GM12864 (cell line): Measurements from ENCODE around the gene RAB40B.

ENCODE experiments used
- DNase-seq: peaks from one replicate; pipeline ENCODE4 v3.0.0-alpha.2; 2011; ENCODE audit warnings: low read depth
- H3K4me3 ChIP-seq: 2 replicates; pipeline ENCODE4 v1.5.1; 2011; ENCODE audit warnings: mild to moderate bottlenecking, low read depth, low read length, control low read depth
- CTCF ChIP-seq: IDR thresholded peaks from 2 replicates; pipeline ENCODE4 v1.5.1; 2011; ENCODE audit warnings: low read depth, mild to moderate bottlenecking, moderate library complexity, low read length, control low read depth, inconsistent platforms; ENCODE audit errors: missing control alignments

RAB40B gene

GRCh38 chr17:82687871-82688270, 10.6 kb downstream of the RAB40B start:
- no peak overlapping the region for H3K4me3 ChIP-seq
- DNase-seq = no peak
- TF ChIP-seq CTCF = no peak

- no peak for TF ChIP-seq CTCF
- DNase-seq = no peak
- H3K4me3 ChIP-seq = no peak overlapping the region
Observed at GRCh38 chr17:82687375-82687861, 11.1 kb downstream of the RAB40B start.

- TF ChIP-seq CTCF = no peak
- DNase-seq = no peak
- H3K4me3 ChIP-seq = no peak overlapping the region
Observed at GRCh38 chr17:82686366-82687324, 11.9 kb downstream of the RAB40B start.

- no peak for TF ChIP-seq CTCF
- no peak overlapping the region for H3K4me3 ChIP-seq
- DNase-seq = no peak
Observed at GRCh38 chr17:82685291-82685690, 13.2 kb downstream of the RAB40B start.

- H3K4me3 ChIP-seq = no peak overlapping the region
- DNase-seq = no peak
- TF ChIP-seq CTCF = no peak
Observed at GRCh38 chr17:82684228-82684841, 14.2 kb downstream of the RAB40B start.

GRCh38 chr17:82683534-82683933, 15.0 kb downstream of the RAB40B start:
- no peak overlapping the region for H3K4me3 ChIP-seq
- DNase-seq = no peak
- TF ChIP-seq CTCF = no peak

GRCh38 chr17:82681547-82681946, 17.0 kb downstream of the RAB40B start:
- no peak overlapping the region for H3K4me3 ChIP-seq
- TF ChIP-seq CTCF = no peak
- DNase-seq = no peak
